GM12875 (cell line): ENCODE data around the gene TET2.

Experiments used
- H3K4me3 ChIP-seq: one replicate; pipeline ENCODE4 v1.5.1; 2011; ENCODE audit warnings: low read depth, low read length, control low read depth
- CTCF ChIP-seq: IDR thresholded peaks from 2 replicates; pipeline ENCODE4 v1.5.1; 2011; ENCODE audit warnings: low read depth, mild to moderate bottlenecking, control low read depth, inconsistent platforms, low read length, moderate library complexity, borderline replicate concordance; ENCODE audit not compliant: insufficient read depth

The TET2 gene

GRCh38 chr4:105280338-105281123 is 133.9 kb downstream of the TET2 start:
- H3K4me3 ChIP-seq: no peak overlapping the region
- no peak for TF ChIP-seq CTCF

GRCh38 chr4:105281124-105281415 is 134.4 kb downstream of the TET2 start:
- TF ChIP-seq CTCF: no peak
- no peak overlapping the region for H3K4me3 ChIP-seq

DNA sequence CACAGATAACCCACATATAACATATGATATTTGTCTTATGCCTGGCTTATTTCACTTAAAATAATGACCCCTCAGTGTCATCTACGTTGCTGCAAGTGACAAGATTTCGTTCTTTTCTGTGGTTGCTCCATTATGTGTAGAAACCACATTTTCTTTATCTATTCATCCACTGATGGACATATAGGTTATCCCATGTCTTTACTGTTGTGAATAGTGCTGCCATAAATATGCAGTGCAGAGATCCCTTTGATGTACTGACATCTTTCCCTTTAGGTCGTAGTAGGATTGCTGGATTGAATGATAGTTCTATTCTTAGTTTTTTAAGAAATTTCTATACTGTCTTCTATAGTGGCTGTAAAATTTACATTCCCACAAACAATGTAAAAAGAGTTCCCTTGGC is 135.8 kb downstream of the TET2 start:
- no peak overlapping the region for H3K4me3 ChIP-seq
- no peak for TF ChIP-seq CTCF

GRCh38 chr4:105283501-105283900 is 136.8 kb downstream of the TET2 start:
- TF ChIP-seq CTCF: no peak
- no peak overlapping the region for H3K4me3 ChIP-seq

DNA sequence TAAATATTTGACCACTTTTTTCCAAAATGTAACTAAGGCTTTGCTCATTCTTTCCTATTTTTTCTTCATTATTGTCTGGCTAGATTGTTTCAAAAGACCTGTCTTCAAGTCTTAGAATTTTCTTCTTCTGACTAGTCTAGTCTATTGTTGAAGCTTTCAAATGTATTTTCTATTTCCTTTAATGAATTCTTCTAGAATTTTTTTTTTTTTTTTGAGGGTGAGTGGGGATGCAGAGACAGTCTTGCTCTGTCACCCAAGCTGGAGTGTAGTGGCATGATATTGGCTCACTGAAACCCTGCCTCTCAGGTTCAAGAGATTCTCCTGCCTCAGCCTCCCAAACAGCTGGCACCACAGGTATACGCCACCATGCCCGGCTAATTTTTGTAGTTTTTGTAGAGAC is 141.4 kb downstream of the TET2 start:
- no peak overlapping the region for H3K4me3 ChIP-seq
- no peak for TF ChIP-seq CTCF

DNA sequence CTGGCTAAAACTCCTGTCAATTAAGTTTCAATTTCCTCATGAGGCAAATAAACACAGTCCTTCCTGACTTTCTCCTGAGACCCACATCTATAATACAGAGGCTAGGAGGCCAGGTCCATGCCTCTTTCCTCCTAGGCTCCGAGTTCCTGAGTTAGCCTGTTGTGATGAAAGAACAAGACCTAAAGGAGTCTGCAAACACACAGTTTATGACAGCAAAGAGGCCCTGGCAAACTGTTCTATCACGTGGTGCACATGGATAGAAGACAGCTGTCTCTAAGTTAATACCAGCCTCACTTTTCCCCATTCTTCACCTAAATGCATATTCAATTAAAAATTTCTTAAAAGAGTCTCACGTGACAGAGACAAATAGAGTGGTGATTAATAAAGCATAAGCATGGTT is 145.2 kb downstream of the TET2 start:
- no peak for TF ChIP-seq CTCF
- H3K4me3 ChIP-seq: no peak overlapping the region

GRCh38 chr4:105293360-105293759 is 146.7 kb downstream of the TET2 start:
- TF ChIP-seq CTCF: no peak
- H3K4me3 ChIP-seq: no peak overlapping the region
